PC-9 (cell line): Measurements from ENCODE around the gene ZNF474. TPM values are rescaled to one million over a fixed set of nuclear protein-coding genes. Genes with fewer than 3 reads are reported as not detected.

ENCODE experiments used
- BruUV-seq: library from RNA; stranded (reverse); fragments of 400-500 nt; replicated peaks from 2 replicates; lab custom pipeline; 2021; lab: Mats Ljungman, UMichigan
- CTCF ChIA-PET: fragments of 300-600 bp; sonication (Branson Sonifier 250); formaldehyde crosslinking; loops from one replicate; lab custom pipeline; 2022; ENCODE audit warnings: antibody characterized with exemption; lab: Charles Lee
- POLR2A ChIA-PET: fragments of 300-600 bp; sonication (Branson Sonifier 250); formaldehyde crosslinking; loops from one replicate; lab custom pipeline; 2022; ENCODE audit warnings: antibody characterized with exemption; ENCODE audit not compliant: unreplicated experiment; lab: Charles Lee
- DNase-seq, 2 experiments: peaks; one replicate each; pipeline versions ENCODE4 v3.0.0 to v3.0.0-alpha.2; 2015 to 2022; ENCODE audit warnings: mixed read lengths in 1 of 2
- H2AFZ ChIP-seq: fragments of 200-600 bp; sonication (generic); 2 replicates; pipeline ENCODE4 v1.8.1; 2017; ENCODE audit warnings: antibody characterized with exemption
- H3F3A ChIP-seq: fragments of 200-600 bp; sonication (generic); 2 replicates; pipeline ENCODE4 v1.8.1; 2017; ENCODE audit warnings: antibody characterized with exemption, mild to moderate bottlenecking, low read depth; ENCODE audit not compliant: insufficient read depth
- H3K27ac ChIP-seq: fragments of 200-600 bp; sonication (generic); 2 replicates; pipeline ENCODE4 v1.6.1; 2016; ENCODE audit warnings: mixed run types
- H3K27me3 ChIP-seq: fragments of 200-600 bp; sonication (generic); 2 replicates; pipeline ENCODE4 v1.6.1; 2016; ENCODE audit warnings: low read depth, mixed run types; ENCODE audit not compliant: insufficient read depth
- H3K36me3 ChIP-seq: fragments of 200-600 bp; sonication (generic); 2 replicates; pipeline ENCODE4 v1.6.1; 2016; ENCODE audit warnings: low read depth, mixed run types
- H3K4me1 ChIP-seq: fragments of 200-600 bp; sonication (generic); replicated peaks from 2 replicates; pipeline ENCODE4 v1.6.1; 2016; ENCODE audit warnings: mixed run types; ENCODE audit not compliant: insufficient read depth
- H3K4me2 ChIP-seq: fragments of 200-600 bp; sonication (generic); 2 replicates; pipeline ENCODE4 v1.6.1; 2017; ENCODE audit warnings: mixed run types
- H3K4me3 ChIP-seq: fragments of 200-600 bp; sonication (generic); 2 replicates; pipeline ENCODE4 v1.6.1; 2016; ENCODE audit warnings: mixed run types
- H3K79me2 ChIP-seq: fragments of 200-600 bp; sonication (generic); 2 replicates; pipeline ENCODE4 v1.6.1; 2017; ENCODE audit warnings: low read depth, mixed run types
- H3K9me2 ChIP-seq: fragments of 200-600 bp; sonication (generic); 2 replicates; pipeline ENCODE4 v1.8.1; 2017; ENCODE audit warnings: mild to moderate bottlenecking; ENCODE audit not compliant: insufficient read depth
- H3K9me3 ChIP-seq: fragments of 200-600 bp; sonication (generic); 2 replicates; pipeline ENCODE4 v1.8.1; 2016; ENCODE audit warnings: low read depth; ENCODE audit not compliant: insufficient read depth
- H4K20me1 ChIP-seq: fragments of 200-600 bp; sonication (generic); 2 replicates; pipeline ENCODE4 v1.8.1; 2017; ENCODE audit not compliant: insufficient read depth
- CTCF ChIP-seq: fragments of 200-600 bp; sonication (generic); conservative IDR thresholded peaks from 2 replicates; pipeline ENCODE4 v1.6.1; 2017; ENCODE audit warnings: mixed run types, antibody characterized with exemption, mild to moderate bottlenecking, moderate library complexity
- EZH2 ChIP-seq: fragments of 200-600 bp; sonication (generic); IDR thresholded peaks from 2 replicates; pipeline ENCODE4 v1.8.0; 2017; ENCODE audit warnings: antibody characterized with exemption, low read depth
- intact Hi-C: fragments of 100-400 bp; cut with micrococcal nuclease; formaldehyde crosslinking; loops from one replicate; pipeline ENCODE4 v1.10.0; 2022; ENCODE audit not compliant: unreplicated experiment
- total RNA-seq: library from RNA; stranded (reverse); gene quantifications from 2 replicates; pipeline ENCODE4 v1.2.3, GENCODE V29; 2021

ZNF474 gene
- total RNA-seq, 1 experiment from 2014 or later, result not detected

DNA sequence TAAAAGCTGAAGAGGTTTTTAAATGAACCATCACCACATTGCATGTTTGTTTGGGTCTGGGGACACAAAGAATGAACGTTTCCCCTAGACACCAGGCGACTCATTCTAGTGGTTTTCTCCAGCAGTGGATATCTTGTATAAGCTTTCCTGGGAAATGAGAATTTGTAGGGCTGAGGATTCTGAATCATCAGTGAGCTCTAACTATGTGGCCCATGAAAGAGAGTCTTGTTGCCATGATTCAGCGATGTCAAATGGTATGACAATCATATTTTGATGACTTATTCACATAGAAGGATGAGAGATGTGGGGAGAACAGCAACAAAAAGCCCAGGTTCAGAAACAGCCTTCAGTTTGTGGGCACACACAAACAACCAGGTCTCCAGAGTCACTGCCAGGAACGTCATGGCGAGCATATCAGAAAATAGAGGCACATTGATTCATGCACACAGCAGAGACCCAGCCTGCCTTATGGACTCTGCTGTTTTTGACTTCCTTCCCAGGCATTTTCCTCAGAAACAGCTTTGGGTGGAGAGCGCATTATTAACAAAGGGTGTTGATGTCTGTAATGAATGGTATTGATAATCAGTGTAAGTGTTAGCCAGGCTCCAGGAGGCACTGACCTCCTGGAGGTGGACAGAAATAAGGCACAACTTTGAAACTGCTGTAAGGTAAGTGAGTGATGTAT, 13.3 kb downstream of the ZNF474 start:
- Histone ChIP-seq H3F3A (no peaks in the 10 kb centered on the region), H3K27me3 (no peaks in the 10 kb centered on the region), H3K36me3 (no peaks in the 10 kb centered on the region), H3K4me1 (no peaks in the 10 kb centered on the region), H3K9me2 (no peaks in the 10 kb centered on the region), H3K4me2 (no peak overlapping the region), H3K79me2 (no peaks in the 10 kb centered on the region), H3K9me3 (no peaks in the 10 kb centered on the region), H3K4me3 (no peak overlapping the region), H2AFZ (no peak overlapping the region), H3K27ac (no peak overlapping the region), H4K20me1 (no peaks in the 10 kb centered on the region)
- TF ChIP-seq EZH2 (no peak), CTCF (no peak)
- ChIA-PET CTCF (no interaction called here), POLR2A (no interaction called here)
- intact Hi-C loops, result no loop called here
- DNase-seq, result no peak
- BruUV-seq, result no TSS peak

DNA sequence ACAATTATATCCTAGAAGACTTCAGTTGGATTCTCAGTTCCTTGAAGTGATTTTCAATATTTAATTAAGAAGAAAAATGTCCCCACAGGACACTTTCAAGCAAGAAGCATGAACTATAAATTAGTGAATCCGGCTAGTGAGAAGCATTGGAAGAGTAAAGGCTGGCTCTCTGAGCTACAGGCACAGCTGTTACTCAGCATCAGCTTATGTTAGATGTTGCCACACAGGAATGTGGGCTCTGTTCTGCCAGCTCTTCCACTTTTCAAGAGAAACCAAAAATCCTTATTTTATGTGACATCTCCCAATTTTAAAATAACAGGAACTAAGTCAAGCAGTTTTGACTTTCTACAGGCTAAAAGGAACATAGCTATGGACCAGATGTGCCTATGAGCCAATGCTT, 14.9 kb downstream of the ZNF474 start:
- no peak for DNase-seq
- POLR2A ChIA-PET, result no interaction called here
- CTCF ChIA-PET, result no interaction called here
- H3K9me2 ChIP-seq, result no peaks in the 10 kb centered on the region
- H3F3A ChIP-seq, result no peaks in the 10 kb centered on the region
- H3K27me3 ChIP-seq, result no peaks in the 10 kb centered on the region
- no peaks in the 10 kb centered on the region for H4K20me1 ChIP-seq
- H3K9me3 ChIP-seq, result no peaks in the 10 kb centered on the region
- H3K79me2 ChIP-seq, result no peaks in the 10 kb centered on the region
- no TSS peak for BruUV-seq
- intact Hi-C loops, result no loop called here
- TF ChIP-seq EZH2 (no peak), CTCF (no peak)
- no peak overlapping the region for H2AFZ ChIP-seq
- H3K4me2 ChIP-seq, result no peak overlapping the region
- no peaks in the 10 kb centered on the region for H3K4me1 ChIP-seq
- no peak overlapping the region for H3K4me3 ChIP-seq
- H3K27ac ChIP-seq, result no peak overlapping the region
- H3K36me3 ChIP-seq, result no peaks in the 10 kb centered on the region

DNA sequence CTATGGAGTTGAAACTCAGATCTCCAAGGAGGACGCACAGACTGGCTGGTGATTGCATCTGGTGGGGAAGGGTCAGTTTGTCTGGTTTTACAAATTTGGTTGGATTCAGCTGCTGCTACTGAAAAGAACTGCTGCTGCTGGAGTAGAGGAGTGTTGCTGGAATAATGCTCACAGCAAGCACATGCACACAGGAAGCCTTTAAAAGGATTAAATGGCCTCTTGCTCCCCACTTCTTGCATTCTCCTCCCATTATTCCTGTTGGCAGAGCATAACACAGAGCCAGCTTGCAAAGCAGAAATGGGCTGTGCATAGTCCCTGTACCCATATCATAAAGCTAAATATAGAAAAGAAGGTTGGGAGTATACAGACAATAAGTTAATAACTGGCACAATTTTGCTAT, 16.6 kb downstream of the ZNF474 start:
- H3K4me1 ChIP-seq, result no peaks in the 10 kb centered on the region
- BruUV-seq, result no TSS peak
- TF ChIP-seq EZH2 (no peak), CTCF (no peak)

More for the DNA sequence above, 16.6 kb downstream of the ZNF474 start:
- DNase-seq, result no peak
- Histone ChIP-seq H3K9me2 (no peaks in the 10 kb centered on the region), H3K27me3 (no peaks in the 10 kb centered on the region), H4K20me1 (no peaks in the 10 kb centered on the region), H3F3A (no peaks in the 10 kb centered on the region), H3K79me2 (no peaks in the 10 kb centered on the region), H3K9me3 (no peaks in the 10 kb centered on the region), H3K4me3 (no peak overlapping the region), H3K27ac (no peak overlapping the region), H2AFZ (no peak overlapping the region), H3K4me2 (no peak overlapping the region), H3K36me3 (no peaks in the 10 kb centered on the region)
- intact Hi-C loops, result no loop called here
- POLR2A ChIA-PET, result no interaction called here
- CTCF ChIA-PET, result no interaction called here
